PFSK-1 (cell line): ENCODE data around the gene PELI2.

Source experiments
- FOXP2 ChIP-seq: optimal IDR thresholded peaks from 2 replicates; pipeline ENCODE3; 2011; ENCODE audit warnings: borderline replicate concordance, control low read depth, inconsistent platforms; ENCODE audit not compliant: insufficient read depth; ENCODE audit errors: extremely low read length, extremely low read depth
- POLR2AphosphoS5 ChIP-seq: IDR thresholded peaks from 2 replicates; pipeline ENCODE4 v1.6.1; 2012; ENCODE audit warnings: low read depth, mild to moderate bottlenecking, control low read depth, low read length, moderate library complexity
- REST ChIP-seq, 2 experiments: IDR thresholded peaks; 2 replicates each; pipeline versions ENCODE4 v1.6.1 to v1.8.0; 2011 to 2012; ENCODE audit warnings: low read depth in 2 of 2, low read length in 2 of 2, control low read depth in 1 of 2, inconsistent platforms in 1 of 2, mild to moderate bottlenecking in 1 of 2, moderate library complexity in 1 of 2; ENCODE audit not compliant: insufficient read depth in 1 of 2
- SIN3A ChIP-seq: IDR thresholded peaks from 2 replicates; pipeline ENCODE4 v1.6.1; 2012; ENCODE audit warnings: mild to moderate bottlenecking, low read length, moderate library complexity, borderline replicate concordance; ENCODE audit not compliant: insufficient read depth
- TAF1 ChIP-seq: IDR thresholded peaks from 2 replicates; pipeline ENCODE4 v1.6.1; 2012; ENCODE audit warnings: low read length, control low read depth, borderline replicate concordance; ENCODE audit not compliant: insufficient read depth

DNA sequence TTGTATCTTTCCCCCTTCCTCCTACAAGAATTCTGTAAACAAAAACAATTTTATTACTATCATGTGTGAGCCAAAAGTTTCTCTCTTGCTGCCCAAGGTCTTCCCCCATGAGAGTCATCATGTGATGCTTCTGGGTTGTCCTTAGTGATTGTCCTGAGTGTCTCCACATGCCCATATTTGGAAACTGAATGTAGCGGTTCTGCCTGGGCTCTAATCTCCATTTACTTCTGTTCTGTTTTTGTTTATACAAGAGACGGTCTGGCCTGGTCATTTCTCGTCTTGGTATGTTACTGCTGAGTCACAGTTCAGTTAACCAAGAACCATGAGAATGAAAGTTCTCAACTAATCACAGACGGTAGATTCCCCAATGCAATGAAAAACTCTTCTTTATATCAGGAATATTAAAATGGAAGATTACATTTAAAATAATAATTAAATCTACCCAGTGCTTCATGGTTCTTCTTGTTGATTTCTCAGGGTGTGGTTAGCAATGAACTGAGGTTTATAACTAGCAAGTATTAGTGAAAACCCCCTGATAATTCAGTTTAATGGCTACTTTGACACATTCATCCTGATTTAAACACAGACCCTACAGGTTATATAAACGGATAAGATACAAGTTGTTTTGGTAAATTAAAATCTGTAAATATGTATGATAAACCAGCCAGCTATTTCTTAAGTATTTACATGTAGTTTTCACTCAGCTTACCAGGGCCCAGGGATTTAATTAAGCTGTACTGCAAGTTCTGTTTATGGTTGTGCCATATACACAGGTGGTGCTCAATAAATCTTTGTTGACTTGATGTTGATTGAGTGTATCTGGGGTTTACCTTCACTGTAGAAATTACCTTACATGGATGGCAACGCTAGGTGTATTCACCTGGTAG lies 81.1 kb downstream of the PELI2 start:
- TF ChIP-seq REST (IDR thresholded peaks at IDR 0.05; ENCODE audit: insufficient read depth in 1 of 2, low read depth in 2 of 2, low read length in 2 of 2) (no peak), POLR2AphosphoS5 (no peak), TAF1 (no peak), SIN3A (no peak), FOXP2 (no peak)
